Measurements from ENCODE around the gene GORASP2.

DNA sequence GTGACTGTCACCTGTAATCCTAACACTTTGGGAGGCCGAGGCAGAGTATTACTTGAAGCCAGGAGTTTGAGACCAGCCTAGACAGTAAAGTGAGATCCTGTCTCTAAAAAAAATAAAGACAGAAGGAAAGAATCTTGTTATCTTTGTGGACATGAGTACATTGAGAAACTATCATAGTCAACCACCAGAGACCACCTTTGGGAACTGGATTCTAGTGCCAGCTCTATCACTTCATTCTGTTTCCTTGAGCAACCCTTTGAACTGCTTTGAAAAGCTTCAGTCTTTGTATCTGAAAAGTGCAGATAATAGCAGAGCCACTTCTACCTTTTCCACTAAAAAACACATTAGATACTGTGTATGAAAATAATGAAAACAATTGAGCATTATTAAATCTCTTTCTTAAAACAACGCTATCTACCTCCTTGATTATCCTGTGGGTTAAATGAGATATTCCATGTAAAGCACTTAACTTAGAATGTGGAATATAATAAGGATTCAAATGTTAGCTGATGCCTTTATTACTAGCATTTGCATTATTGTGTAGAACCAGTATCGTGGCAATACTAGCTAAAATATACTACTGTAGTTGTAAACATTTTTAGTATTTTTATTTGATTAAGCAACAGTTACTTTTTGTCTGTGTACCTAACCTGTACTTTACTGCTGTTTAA is 8.8 kb downstream of the GORASP2 start:
- TF ChIP-seq POLR2A (IDR thresholded peaks at IDR 0.05; ENCODE audit: extremely low read depth, insufficient read length) (no peak), MAX (IDR thresholded peaks at IDR 0.05; ENCODE audit: low read depth, low read length) (no peak)
